GM19023 (cell line): Measurements from ENCODE around the gene SH3TC1.

ENCODE experiments used
- ATAC-seq: cut with Tn5 transposase; IDR thresholded peaks from one replicate; pipeline ENCODE4 v1.9.1; 2021; ENCODE audit warnings: mild to moderate bottlenecking, moderate library complexity; ENCODE audit not compliant: unreplicated experiment

Gene SH3TC1

DNA sequence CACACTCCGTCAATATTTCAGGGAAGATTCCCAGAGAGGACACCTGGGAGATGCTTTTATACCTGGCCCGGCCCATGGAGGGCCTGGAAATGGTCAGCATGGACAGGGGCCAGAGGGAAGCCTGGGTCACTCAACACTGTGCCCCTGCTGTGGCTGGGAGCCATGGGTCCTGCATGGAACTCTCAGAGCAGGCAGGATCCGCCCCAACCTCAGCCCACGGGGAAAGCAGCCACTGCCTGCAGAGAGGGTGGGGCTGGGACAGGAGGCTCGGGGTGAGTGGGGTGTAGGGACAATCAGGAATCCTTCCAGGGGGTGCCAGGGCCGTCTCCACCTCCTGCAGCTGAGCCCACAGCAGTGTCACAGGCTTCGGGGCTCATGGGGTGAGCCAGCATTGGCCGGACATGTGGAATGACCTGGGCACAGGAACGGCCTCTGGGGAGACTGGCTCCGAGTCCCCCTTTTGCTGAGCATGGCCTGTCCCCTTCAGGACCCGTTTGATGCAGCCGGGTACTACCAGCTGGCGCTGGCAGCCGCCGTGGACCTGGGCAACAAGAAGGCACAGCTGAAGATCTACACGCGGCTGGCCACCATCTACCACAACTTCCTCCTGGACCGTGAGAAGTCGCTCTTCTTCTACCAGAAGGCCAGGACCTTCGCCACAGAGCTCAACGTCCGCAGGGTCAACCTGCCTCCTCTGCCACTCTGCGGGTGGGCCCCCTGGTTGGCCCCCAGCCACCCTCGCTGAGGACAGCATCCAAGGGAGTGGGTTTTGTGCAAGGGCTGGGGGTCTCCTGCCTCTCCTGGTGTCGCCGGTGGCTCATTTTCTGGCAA, 41.3 kb downstream of the SH3TC1 start:
- no peak for ATAC-seq

DNA sequence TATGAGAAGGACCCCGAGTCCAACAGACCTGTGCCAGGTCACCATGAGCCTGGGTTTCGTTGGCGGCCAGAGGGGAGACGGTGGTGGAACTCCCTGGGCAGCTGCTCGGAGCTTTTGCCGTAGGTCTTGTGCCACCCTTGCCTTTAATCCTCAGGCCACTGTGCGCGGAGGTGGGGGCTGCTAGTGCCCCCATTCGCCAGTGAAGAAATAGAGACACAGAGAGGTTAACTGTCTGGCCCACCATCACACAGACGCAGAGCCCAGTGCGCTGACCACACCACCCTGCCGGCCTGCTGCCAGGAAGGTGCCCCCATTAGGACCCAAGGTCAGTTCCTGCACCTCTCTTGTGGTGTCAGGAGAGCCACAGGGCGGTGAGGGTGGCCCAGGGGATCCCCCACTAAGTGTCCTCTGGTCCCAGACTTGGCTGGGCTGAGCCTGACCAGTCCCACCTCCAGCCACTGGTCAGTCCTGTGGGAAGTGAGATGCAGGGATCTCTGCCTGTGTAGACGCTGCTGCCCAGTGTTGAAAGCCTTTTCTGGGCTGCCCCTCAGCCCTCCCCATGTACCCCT, 42.2 kb downstream of the SH3TC1 start:
- ATAC-seq, result no peak

DNA sequence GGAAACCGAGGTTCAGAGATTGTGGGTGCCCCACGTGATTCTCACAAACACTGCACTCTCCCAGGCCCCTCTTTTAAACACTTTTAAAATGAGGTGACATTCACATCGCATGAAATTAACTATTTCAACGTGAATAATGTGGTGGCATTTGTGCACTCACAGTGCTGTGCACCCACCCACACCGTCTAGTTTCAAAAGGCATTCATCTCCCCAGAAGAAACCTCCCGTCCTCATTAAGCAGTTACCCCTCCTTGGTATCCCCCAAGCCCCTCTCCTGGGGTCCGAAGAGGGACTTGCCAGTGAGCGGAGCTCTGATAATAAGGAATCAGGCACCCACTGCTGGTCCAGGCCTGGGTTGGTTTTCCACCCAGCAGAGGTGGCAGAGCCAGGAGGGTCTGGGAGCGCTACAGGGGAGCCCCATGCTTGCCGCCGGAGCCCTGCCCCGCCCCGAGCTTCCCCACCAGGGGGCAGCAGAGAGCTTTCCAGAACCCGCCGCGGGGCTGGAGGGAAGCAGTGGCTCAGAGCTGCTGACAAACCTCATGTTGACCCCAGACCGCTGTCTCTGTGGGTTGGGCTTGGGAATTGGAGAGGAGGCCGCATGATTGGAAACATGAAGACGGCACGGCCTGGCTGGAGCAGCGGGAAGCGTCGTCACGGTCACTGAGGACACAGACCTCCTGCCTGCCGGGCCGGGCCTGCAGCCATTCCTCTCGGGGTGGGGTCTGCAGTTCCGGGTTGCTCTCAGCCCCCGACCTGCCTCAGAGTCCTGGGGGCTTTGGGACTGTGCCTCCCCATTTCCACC, 43.0 kb downstream of the SH3TC1 start:
- ATAC-seq, result peak; percentile 68

DNA sequence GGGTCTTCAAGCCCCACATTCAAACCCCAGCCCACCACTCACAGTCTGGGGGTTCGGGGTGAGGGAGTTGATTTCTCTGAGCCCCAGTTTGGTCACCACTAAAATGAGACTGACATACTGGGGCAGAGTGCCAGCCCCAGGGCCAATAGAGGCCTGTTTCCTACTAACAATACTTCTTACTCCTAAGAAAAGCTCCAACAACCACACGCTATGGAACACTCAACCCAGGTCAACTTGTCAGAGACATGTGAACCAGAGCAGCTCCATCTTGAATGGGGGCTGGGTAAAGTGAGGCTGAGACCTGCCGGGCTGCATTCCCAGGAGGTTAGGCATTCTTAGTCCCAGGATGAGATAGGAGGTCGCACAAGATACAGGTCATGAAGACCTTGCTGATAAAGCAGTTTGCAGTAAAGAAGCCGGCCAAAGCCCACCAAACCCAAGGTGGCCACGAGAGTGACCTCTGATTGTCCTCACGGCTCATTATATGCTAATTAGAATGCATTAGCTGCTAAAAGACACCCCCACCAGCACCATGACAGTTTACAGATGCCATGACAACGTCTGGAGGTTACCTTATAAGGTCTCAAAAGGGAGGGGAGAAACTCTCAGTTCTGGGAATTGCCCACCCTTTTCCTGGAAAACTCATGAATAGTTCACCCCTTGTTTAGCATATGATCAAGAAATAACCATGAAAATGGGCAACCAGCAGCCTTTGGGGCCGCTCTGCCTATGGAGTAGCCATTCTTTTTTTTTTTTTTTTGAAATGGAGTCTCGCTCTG, 43.9 kb downstream of the SH3TC1 start:
- ATAC-seq, result no peak

DNA sequence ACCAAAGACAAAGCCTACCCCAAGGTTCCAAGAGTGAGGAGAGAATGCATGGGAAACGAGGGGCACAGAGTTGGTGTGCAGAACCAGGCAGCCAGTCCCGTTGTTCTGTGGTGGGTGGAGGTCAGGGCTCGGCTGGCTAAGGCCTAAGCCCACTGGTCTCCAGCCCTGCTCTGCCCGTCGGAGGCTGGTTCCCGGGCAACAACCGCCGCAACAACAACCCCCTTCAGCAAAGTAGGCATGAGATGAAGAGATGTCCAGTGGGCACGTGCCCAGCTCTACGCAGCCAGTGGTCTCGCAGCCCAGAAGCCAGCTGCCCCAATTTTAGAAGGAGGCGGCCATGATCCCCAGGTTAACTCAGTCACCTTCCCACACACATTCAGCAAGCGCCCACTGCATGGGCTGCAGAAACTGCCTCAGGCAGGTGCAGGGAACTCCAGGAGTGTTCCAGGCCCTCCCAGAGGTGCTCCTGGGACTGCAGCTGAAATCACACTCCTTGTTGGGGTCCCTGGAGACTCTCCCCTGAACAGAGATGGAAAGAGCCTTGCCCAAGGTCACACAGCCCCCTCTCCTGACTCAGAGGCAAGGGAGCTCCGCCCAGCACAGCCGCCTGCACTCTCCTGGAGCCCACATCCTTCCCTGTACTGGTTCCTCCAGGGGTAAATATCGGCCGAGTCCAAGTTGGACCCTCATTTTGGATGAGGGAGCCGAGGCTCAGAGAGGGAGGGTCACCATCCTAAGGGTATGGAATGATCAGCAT, 45.1 kb downstream of the SH3TC1 start:
- ATAC-seq, result no peak

DNA sequence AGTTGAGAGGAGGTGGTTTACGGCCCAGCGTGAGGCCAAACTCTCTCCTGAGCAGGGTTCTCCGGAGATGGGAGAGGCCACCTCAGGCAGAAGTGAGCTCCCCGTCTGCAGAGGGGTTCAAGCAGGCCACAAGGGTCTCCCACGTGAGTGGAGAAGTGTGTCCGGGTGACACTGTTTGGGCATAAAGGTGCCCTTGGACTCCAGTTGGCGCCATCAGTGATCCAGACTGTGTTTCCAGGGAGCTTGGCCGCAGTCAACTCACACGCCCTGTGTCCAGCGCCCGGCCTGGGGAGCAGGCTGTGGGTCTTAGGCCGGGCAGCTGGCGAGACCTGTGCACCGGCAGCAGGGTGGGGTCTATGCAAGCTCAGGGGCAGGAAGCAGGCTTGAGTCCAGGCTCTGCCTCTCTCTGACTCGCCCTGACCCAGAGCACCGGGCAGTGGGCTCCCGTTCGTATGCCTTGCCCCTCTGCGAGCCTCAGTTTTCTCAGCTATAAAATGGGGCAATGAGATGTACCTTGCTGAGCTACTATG, 45.9 kb downstream of the SH3TC1 start:
- no peak for ATAC-seq

DNA sequence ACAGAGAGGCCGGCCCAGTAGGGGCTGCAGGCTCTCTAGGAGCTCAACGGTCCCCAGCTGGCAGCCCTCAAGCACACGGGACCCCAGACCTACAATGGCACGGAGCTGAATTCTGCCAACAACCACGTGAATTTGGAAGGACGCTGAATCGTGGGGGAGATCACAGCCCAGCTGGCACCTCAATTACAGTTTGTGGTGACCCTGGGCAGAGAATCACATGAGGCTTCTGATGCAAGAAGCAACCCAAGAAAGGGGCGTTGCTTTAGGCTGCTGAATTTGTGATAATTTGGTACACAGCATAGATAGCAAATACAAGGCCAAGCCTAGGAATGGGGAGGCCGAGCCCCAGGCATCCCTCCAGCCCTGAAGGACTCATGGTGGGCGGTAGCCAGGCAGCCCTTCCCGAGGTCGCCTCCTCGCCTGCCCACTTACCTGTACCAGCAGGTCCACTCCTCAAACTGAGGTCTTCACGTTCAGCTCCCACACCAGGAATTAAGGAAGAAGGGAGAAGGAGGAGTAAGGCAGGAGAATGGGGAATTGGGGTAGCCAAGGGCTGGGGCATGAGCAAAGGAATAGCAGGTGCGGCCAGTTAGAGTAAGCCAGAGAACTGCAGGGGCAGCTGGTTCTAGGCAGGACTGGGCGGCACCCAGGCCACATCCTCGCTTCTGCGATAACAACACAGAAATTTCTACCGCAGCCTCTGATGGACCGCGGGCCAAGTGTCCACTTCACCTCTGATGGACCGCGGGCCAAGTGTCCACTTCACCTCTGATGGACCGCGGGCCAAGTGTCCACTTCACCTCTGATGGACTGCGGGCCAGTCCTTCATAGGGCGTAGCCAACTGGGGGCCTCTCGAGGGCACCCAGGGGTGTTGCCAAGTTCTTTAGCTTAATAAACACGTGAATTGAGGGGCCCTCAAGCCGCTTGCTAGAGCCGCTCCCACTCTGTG, 47.1 kb downstream of the SH3TC1 start:
- no peak for ATAC-seq

DNA sequence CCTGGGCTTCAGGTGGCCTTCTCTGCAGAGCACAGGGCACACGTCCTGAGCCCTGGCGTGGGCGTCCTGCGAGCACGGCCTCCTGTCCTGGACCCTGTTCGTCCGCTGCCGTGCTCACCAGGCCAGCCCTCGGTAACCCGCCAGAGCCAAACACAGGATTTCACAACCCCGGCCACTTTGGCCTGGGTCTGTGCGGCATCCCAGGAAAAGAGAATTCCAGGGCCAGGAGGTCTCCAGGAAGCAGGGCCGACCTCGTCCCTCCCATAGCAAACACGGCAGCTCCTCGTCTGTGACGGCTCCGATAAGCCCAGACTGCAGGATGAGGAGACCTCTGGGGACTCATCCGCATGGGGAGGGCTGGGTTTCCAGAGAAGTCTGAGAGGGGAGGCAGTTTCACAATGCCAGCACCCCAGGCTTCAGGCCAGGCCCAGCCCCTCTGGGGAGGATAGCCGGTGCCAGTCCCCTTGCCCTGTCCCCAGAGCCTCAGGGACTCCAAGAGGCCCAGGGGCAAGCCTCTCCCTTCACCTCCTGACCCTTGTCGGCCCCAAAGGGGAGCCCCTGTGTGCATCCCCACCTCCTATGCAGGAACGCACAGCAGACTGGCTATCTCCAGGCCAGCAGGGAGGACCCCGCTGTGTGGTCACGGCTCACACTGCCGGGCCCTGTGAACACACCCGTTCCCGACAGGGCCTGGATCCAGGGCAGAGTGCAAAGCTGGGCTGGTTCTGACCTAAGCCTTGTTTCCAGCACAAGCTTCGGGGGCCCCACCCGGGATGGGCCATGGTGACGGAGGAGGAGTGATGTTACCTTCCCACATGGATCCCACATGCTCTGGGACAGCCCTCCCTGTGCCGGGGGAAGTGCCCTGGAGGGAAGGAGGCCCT, 48.2 kb downstream of the SH3TC1 start:
- ATAC-seq, result no peak

DNA sequence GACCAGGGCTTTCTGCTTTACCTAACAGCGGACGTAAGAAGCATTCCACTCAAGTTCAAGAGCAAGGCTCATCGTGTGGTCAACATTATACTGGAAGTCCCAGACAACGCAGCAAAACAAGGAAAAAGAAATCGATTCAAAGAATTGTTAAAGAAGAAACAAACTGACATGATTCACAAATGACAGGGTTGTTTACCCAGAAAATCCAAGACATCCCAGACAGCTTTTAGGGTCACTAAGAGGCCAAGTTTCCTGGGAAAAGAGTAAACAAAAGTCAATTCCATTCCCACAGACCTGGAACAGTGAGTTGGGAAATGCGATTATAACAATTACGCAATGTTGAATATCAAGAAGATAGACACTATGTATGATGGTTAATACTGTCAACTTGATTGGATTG, 49.0 kb downstream of the SH3TC1 start:
- ATAC-seq, result no peak

DNA sequence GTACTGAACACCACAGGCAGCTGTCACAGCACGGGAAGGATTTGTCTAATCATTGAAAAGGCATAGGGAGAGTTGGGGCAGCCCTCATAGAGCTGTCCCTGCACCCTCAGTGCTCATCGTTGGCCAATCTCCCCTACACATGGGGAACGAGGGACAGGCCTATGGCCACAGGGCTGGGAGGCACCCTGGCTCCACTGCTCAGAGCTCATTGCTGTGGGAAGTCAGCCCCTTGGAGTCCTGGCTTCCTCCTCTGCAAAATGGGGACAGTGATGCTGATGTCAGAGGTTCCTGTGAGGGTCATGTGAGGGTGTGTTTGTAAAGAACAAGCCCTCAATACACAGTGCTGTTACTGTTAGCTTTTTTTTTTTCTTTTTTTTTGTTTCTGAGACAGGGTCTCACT, 51.1 kb downstream of the SH3TC1 start:
- no peak for ATAC-seq

DNA sequence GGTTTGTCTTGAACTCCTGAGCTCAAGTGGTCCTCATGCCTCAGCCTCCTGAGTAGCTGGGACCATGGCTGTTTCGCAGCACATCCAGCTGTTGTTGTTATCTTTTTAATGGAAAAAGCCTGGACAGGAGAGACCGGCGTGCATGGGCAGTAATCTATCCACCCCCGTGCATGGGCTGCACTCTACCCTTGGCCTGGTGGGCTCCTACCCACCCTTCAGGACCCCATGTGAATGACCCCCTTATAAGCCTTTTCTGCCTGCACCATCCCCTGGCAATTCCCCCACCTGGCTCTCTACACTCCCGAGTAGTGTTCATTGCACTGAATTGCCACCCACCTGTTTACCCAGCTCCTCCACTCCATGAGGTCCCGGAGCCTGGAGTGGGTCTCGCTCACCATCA, 51.5 kb downstream of the SH3TC1 start:
- ATAC-seq, result no peak

DNA sequence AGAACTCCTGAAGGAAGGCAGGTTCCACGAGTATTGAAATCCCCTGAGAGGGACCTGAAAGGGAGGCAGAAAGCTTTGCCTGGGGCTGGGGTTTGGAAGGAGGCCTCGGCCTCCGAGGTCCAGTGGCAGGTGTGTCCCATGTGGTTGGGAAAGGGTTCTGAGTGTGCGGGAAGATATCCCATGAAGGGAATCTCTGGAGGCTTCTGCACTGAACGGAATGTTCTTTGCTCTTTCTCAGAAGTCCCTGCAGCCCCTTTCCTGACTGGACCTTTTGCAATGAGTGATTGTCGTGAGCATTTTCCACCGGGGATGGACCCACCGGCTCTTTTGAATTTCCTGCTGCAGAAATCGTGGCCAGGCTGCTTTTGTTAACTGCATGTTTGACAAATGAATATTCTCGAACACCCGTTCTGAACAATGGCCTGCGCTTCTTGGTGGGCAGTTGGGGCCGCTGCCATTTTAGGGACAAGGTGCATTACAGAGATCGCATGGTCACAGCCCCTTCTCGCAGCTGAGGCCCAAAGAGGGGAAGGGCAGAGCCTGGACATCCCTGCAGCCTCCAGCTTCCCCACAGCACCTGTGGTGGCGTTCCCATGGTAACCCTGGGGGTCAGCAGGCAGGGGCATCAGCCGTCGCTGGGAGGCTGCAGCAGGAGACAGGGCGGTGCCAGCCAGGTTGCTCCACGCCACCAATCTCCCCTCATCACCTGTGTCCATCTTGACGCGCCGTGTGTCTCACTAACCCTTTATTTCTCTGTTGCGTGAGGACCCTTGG, 52.2 kb downstream of the SH3TC1 start:
- ATAC-seq, result no peak

DNA sequence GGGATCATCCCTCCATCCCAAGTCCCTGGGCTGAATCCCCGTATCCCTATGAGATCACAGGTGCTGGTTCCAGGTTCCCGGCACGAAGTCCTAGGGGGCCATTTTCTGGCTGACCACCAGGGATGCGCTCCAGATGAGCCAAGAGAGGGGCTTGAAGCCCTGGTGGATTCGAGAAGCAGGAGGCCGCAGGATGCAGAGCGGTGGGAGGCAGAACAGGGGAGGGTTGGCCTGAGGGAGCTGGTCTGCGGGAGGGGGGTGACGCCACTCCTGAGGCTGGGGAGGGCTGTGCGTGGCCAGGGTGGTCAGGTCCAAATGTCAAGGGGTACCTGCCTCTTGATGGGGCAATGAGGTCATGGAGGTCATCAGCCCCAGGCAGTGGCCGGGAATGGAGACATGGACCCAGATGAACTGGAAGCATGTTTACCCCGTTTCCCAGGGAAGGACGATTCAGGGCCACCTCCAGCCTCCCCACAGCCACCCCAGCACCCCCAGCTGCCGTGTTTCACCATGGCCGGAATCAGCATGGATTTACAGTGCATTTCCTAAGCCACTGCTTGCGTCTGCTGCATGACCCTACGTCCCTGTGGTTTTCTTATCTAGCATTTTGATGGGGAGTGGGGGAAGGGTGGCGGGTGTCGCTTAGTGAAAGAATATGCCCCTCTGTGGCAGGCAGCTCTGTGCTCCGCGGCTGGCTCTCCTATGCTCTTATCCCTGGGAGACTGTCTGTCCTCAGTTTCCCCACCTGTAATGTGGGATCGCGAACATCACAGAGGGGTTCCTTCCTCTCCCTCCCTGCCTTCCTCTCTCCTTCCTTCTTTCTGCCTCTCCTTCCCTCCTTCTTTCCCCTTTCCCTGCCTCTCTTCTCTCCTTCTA, 53.4 kb downstream of the SH3TC1 start:
- no peak for ATAC-seq

DNA sequence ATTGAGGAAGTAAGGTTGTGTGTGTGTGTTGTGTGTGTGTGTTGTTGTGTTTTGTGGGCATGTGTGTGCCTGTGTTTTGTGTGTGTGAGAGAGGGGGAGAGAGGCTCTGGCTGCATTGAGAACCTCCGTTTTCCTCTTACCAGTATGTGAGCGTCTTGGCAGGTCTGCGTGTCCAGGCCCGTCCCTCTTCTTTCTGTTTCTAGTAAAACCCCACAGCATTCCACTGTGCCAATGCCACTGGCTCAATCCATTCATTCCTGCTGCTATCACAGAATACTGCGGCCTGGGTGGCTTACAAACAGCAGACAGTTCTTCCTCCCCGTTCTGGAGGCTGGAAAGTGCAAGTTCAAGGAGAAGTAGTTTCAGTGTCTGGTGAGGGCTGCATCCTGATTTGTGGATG, 55.0 kb downstream of the SH3TC1 start:
- no peak for ATAC-seq

DNA sequence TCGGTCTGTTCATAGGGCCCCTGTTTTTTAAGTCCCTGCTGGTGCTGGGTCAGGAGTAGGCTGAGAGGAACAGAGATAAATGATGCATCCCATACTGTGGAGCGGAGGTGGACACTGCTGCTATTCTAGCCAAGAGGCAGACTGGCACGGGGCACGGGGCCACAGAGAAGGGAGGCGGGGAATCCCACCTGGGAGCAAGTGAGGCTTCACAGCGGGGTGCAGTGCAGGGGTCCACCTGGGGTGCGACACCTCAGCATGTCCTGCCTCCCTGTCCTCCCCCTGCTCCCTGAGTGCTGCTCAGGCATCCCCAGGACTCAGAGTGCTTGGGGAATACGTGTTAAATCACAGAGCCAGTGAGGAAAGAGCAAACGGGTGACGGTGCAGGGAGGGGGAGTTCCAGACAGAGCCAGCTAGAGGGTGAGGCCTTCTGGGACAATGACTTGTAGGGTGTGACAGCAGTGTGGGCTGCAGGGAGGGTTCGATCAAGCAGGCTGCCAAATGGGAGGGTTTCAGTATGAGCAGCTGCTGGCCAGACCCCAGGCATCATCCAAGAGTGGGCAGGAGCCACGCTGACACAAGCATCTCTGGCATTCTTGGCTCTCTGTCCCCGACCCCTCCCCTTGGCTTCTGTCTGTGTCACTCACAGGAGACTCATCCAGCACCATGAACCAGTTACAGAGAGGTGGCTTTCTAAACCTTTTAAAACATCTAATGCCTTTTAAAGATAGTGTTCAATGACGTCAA, 56.8 kb downstream of the SH3TC1 start:
- no peak for ATAC-seq

DNA sequence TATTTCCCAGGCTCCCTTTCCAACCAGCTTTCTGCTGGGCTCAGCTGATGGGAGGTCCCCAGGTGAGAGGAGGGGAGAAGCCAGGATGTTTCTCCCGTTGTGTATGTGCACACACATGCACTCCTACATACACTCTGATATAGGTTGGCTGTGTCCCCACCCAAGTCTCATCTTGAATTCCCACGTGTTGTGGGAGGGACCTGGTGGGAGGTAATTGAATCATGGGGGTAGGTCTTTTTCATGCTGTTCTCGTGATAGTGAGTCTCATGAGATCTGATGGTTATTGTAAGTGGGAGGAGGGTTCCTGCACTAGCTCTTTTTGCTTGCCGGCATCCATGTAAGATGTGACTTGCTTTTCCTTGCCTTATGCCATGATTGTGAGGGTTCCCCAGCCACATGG, 58.8 kb downstream of the SH3TC1 start:
- ATAC-seq, result no peak
